Measurements from ENCODE around the gene UPF3B. TPM values are rescaled to one million over a fixed set of nuclear protein-coding genes. Genes with fewer than 3 reads are reported as not detected.

UPF3B gene
- total RNA-seq, 4 donors from 2014 or later: 4.7 to 6.3 (median 5.7) TPM

DNA sequence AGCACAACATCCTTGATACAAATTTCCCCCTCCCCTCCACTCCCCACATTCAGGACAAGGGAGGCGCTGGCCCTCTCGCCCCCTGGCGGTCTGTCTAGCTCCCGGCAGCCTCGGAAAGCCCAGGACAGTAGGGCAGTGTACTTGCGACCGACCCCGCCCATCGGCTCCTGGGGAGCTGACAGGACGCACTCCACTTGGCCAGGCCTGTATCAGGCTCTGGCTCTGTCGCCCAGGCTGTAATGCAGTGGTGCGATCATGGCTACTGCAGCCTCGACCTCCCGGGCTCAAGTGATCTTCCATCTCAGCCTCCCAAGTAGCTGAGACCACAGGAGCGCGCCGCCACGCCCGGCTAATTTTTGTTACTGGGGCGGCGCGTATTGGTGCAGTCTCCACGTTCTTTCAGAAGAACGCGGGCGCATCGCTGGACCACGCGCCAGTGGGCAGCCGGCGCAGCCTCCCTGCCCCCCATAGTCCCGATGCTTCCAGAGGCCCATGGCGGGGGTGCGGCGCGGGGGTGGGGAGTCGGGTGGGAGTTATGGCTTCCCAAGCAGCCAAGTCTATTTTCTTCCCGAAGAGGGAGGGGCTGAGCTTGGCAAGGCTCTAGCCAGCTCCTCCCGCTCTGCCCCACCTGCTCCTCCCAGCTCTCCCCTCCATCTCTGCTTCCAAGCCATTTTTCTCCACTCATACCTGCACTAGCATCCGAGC lies 35.1 kb upstream of the UPF3B start:
- Histone ChIP-seq H3K36me3 (no peaks in the 10 kb centered on the region), H3K4me1 (peaks cover 0 to 2% of the 10 kb centered on the region in 2 donors), H3K27me3 (peaks cover 0 to 11% (median 4%) of the 10 kb centered on the region in 3 donors), H3K4me3 (peak overlapping the region in 2 of 4 donors; percentile 14 to 22), H3K27ac (no peak overlapping the region), H3K9me3 (no peaks in the 10 kb centered on the region)
- in situ Hi-C loops (cut with MboI; ENCODE audit: low sequenced_read_pairs in 4 of 4) (no loop called here), intact Hi-C loops (cut with DNase I; ENCODE audit: low total_unique reads) (no loop called here)
- TF ChIP-seq POLR2A (IDR thresholded peaks at IDR 0.05): no peak
- TF ChIP-seq, protein P1, sequence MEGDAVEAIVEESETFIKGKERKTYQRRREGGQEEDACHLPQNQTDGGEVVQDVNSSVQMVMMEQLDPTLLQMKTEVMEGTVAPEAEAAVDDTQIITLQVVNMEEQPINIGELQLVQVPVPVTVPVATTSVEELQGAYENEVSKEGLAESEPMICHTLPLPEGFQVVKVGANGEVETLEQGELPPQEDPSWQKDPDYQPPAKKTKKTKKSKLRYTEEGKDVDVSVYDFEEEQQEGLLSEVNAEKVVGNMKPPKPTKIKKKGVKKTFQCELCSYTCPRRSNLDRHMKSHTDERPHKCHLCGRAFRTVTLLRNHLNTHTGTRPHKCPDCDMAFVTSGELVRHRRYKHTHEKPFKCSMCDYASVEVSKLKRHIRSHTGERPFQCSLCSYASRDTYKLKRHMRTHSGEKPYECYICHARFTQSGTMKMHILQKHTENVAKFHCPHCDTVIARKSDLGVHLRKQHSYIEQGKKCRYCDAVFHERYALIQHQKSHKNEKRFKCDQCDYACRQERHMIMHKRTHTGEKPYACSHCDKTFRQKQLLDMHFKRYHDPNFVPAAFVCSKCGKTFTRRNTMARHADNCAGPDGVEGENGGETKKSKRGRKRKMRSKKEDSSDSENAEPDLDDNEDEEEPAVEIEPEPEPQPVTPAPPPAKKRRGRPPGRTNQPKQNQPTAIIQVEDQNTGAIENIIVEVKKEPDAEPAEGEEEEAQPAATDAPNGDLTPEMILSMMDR (IDR thresholded peaks at IDR 0.05 in 4 of 5, conservative IDR thresholded peaks at IDR 0.05 in 1 of 5): peak in 3 of 5 experiments; percentile 27 to 43 (median 37)
- DNase-seq (peak; percentile 8 to 20), ATAC-seq (no peak)

DNA sequence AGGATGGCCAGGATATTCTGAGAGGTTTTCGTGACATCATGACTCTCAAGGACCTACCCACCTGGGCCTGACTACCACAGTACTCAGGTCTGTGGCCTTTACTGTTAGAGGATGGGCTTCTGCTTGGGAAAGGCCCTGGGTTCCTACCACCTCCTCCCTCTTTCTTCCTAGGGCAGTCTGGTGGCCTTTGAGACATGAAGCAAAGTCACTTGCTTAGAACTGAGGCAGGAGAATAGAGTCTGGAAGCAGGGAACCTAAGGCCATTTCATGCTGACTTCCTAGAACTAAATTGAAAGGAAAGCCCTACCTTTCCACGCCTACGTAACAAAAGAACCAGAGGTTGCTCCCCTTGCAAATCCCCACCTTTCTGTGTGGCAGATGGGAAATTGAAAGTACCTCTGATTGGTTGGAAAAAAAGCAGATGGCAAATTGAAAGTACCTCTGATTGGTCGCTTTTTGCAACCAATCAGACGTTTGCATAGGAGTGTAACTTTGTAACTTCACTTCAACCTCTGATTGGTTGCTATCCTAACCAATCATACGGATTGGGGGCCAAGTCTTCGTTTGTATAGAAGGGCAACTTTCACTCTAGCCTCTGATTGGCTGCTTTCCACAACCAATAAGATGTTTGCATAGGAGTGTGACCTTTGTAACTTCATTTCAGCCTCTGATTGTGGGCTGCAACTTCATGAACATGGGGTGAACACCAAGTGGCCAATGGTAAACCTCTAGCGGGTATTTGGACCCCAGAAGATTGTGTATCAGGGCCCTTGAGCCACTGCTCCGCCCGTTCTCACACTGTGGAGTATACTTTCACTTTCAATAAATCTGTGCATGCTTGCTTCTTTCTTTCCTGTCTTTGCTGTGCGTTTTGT lies 33.0 kb upstream of the UPF3B start:
- peaks cover 0 to 2% of the 10 kb centered on the region in 2 donors for H3K4me1 ChIP-seq
- ATAC-seq: no peak
- H3K27ac ChIP-seq: no peak overlapping the region
- in situ Hi-C loops (cut with MboI; ENCODE audit: low sequenced_read_pairs in 4 of 4) (no loop called here), intact Hi-C loops (cut with DNase I; ENCODE audit: low total_unique reads) (no loop called here)
- no peaks in the 10 kb centered on the region for H3K36me3 ChIP-seq
- peaks cover 0 to 11% (median 4%) of the 10 kb centered on the region in 3 donors for H3K27me3 ChIP-seq
- H3K4me3 ChIP-seq: no peak overlapping the region
- no peak for DNase-seq
- no peak for TF ChIP-seq POLR2A (IDR thresholded peaks at IDR 0.05)
- TF ChIP-seq, protein P1 (IDR thresholded peaks at IDR 0.05 in 4 of 5, conservative IDR thresholded peaks at IDR 0.05 in 1 of 5): no peak
- no peaks in the 10 kb centered on the region for H3K9me3 ChIP-seq

DNA sequence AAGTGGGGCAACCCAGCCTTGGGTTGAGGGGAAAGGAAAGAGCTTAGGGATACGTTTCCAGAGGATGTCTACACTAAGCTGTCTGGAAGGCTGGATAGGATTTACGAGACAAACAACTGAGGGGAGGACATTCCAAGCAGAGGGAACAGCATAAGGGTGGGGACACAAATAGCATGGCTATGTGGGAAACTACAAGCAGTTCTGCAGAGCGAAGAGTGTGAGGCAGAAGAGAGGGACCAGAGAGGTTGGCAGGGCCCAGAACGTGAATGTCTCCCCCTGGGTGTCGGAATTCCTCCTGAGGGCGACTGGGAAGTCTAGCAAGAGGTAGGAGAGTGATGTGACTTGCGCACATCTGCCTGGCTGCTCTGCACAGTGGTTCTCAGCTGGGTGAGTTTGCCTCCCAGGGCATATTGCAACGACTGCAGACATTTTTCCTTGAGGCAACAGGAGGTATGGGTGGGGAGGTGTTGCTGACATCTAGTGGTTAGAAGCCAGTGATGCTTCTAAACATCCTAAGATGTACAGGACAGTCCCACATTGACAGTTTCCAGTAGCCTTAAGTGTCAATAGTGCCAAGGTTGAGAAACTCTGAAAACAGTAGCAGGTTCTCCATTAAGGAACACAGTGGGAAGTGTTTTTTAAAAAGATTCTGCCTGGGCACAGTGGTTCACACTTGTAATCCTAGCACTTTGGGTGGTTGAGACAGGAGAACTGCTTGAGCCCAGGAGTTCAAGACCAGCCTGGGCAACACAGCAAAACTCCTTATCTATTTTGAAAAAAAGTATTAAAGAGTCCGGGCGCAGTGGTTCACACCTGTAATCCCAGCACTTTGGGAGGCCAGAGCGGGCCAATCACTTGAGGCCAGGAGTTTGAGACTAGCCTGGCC lies 28.0 kb upstream of the UPF3B start:
- peak; percentile 54 to 79 for ATAC-seq
- Histone ChIP-seq H3K4me1 (no peaks in the 10 kb centered on the region), H3K36me3 (peaks cover 0 to 10% of the 10 kb centered on the region in 2 donors), H3K27me3 (no peaks in the 10 kb centered on the region), H3K27ac (no peak overlapping the region), H3K9me3 (no peaks in the 10 kb centered on the region), H3K4me3 (no peak overlapping the region)
- intact Hi-C loops (cut with DNase I; ENCODE audit: low total_unique reads): no loop called here
- TF ChIP-seq, protein P1 (IDR thresholded peaks at IDR 0.05 in 4 of 5, conservative IDR thresholded peaks at IDR 0.05 in 1 of 5): peak in 3 of 5 experiments; percentile 41 to 54 (median 41)
- TF ChIP-seq POLR2A (IDR thresholded peaks at IDR 0.05): no peak
- no peak for DNase-seq
- in situ Hi-C loops (cut with MboI; ENCODE audit: low sequenced_read_pairs in 4 of 4): no loop called here

DNA sequence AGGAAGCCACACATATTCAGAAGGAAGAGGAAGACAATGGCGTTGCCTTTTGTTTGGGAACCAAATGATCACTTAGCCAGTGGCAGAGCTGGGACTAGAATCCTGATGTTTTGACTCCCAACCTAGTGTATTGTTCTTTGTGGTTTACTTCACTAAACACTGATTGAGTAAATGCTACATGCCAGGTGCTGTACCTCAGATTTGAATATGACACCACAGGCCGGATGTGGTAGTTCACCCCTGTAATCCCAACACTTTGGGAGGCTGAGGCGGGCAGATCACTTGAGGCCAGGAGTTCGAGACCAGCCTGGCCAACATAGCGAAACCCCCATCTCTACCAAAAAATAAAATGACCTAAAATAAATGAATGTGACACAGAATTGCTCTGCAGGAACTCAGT lies 27.3 kb upstream of the UPF3B start:
- Histone ChIP-seq H3K9me3 (no peaks in the 10 kb centered on the region), H3K36me3 (peaks cover 0 to 12% of the 10 kb centered on the region in 2 donors), H3K27ac (no peak overlapping the region), H3K27me3 (no peaks in the 10 kb centered on the region), H3K4me3 (no peak overlapping the region), H3K4me1 (no peaks in the 10 kb centered on the region)
- no peak for ATAC-seq
- no peak for DNase-seq
- intact Hi-C loops (cut with DNase I; ENCODE audit: low total_unique reads): no loop called here
- in situ Hi-C loops (cut with MboI; ENCODE audit: low sequenced_read_pairs in 4 of 4): no loop called here
- TF ChIP-seq, protein P1 (IDR thresholded peaks at IDR 0.05 in 4 of 5, conservative IDR thresholded peaks at IDR 0.05 in 1 of 5): no peak
- TF ChIP-seq POLR2A (IDR thresholded peaks at IDR 0.05): no peak

Data from gastrocnemius medialis (tissue), 4 donors.